ENCODE measurements around the gene APOL1. TPM values are rescaled to one million over a fixed set of nuclear protein-coding genes. Genes with fewer than 3 reads are reported as not detected.
A peak's percentile ranks its signal among the peaks of the same experiment; 100 is the strongest.

The APOL1 gene
- total and polyA plus RNA-seq, 2 of the 13 experiments (the other 11 are each of a cell fraction or from before 2014, with no cell fraction given): 20.3 to 75.0 TPM

DNA sequence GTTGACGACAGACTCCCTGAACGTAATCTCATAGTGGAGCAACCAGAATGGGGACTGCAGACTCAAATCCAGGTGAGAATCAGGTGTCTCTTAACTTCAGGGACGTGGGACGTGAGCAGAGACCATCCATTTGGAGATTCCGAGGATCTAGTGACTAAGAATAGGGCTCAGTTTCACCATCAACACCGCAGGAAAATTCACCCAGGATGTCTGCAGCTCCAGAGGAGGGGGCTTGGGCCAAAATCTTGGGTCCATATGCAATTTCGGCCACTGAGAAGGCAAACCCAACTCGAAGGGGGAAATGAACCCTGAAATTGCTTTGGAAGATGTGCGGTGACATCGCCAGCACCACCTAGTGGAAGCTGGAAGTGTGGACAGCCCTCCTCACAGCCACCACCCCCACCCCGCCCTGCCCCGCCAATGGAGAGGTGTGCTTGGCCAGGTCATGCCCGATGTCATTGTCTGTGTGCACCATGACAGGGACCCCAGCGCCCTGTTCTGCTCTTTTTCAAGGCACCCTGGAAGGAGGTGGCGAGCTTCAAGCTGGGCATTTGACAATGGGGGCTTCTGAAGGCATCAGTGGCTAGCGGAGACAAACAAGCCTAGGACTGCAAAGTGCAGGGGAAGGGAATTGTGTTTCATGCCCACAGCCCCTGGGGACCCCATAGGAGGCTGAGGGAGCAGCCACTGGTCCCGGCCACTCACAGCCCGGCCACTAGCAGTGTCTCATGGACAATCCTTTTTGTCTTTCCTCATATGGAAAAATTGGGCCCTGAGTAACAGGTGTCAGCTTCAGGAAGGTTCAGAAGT, 24.8 kb downstream of the APOL1 start:
- H4K20me1 ChIP-seq (ENCODE audit: insufficient read depth, low read length): no peaks in the 10 kb centered on the region
- H3K4me2 ChIP-seq (ENCODE audit: low read depth, low read length): 0 out of 2 replicates have a peak overlapping the region, but pooled peaks have one; percentile 14
- whole genome bisulfite sequencing (ENCODE audit: low lambda C conversion rate): 64% methylated on average over 18 of the region's 18 CpGs
- no peaks in the 10 kb centered on the region for H3K79me2 ChIP-seq (ENCODE audit: insufficient read depth, low read length)
- H3K27me3 ChIP-seq (ENCODE audit: control insufficient read depth in 1 of 2, insufficient read depth in 2 of 2, low read length in 2 of 2): no peaks in the 10 kb centered on the region
- no peak for FAIRE-seq
- no peaks in the 10 kb centered on the region for H3K9me3 ChIP-seq (ENCODE audit: low read length)
- ChIA-PET POLR2A (interaction anchor here (0.6 to 1.5 kb wide), 3 partner anchors 26 to 204 kb away, joined by 3 to 8 read pairs (median 3); partner anchors contain the start of gene APOL2), CTCF (ENCODE audit: low intra/inter-chr PET ratio, low total read pairs) (interaction anchor here (0.7 to 1.0 kb wide), 2 partner anchors 56 to 82 kb away, joined by 3 to 5 read pairs; no protein-coding TSS in a partner anchor)
- DNase-seq (ENCODE audit: low spot score): peak; percentile 61
- BruUV-seq (replicated peaks): no TSS peak
- peaks cover 47% of the 10 kb centered on the region for H3K4me1 ChIP-seq (ENCODE audit: insufficient read depth, low read length)
- no peak overlapping the region for H2AFZ ChIP-seq (ENCODE audit: low read length)
- no peak overlapping the region for H3K9ac ChIP-seq (ENCODE audit: insufficient read depth, low read depth, low read length)
- intact Hi-C loops (cut with micrococcal nuclease; ENCODE audit: unreplicated experiment): loop anchor here (2.0 kb wide), 2 partner anchors 39 to 45 kb away; partner anchors contain the start of gene APOL2
- H3K36me3 ChIP-seq (replicated peaks in 1 of 2; ENCODE audit: control insufficient read depth in 1 of 2, insufficient read depth in 2 of 2, low read length in 2 of 2): peaks cover 7% of the 10 kb centered on the region in 2 experiments; a peak in 3 of 5 replicates
- peak; percentile 78 for ATAC-seq
- peak overlapping the region; percentile 78 for H3K27ac ChIP-seq (ENCODE audit: extremely low read length, insufficient read depth, low read length)
- H3K4me3 ChIP-seq (replicated peaks in 1 of 3; ENCODE audit: insufficient read depth in 1 of 3, low read depth in 2 of 3, low read length in 3 of 3): no peak overlapping the region
- in situ Hi-C loops (cut with HindIII; ENCODE audit: extremely low pct_ligation_motif_present, low pct_unique_long_range_greater_than_20kb): no loop called here
- TF ChIP-seq U2AF2 (IDR thresholded peaks at IDR 0.05; ENCODE audit: low read depth, low read length) (no peak), FOXK2 (IDR thresholded peaks at IDR 0.05) (no peak), HOXA3 (CRISPR knock-in tag; IDR thresholded peaks at IDR 0.05) (peak; percentile 21; the same call in 1 of the 2 replicates), ZNF326 (CRISPR knock-in tag; IDR thresholded peaks at IDR 0.05; ENCODE audit: borderline replicate concordance) (no peak), RBM39 (IDR thresholded peaks at IDR 0.05; ENCODE audit: low read depth, low read length, poor library complexity, severe bottlenecking) (peak; percentile 45), RFXANK (CRISPR knock-in tag; IDR thresholded peaks at IDR 0.05) (no peak), PAX8 (CRISPR knock-in tag; IDR thresholded peaks at IDR 0.05; ENCODE audit: borderline replicate concordance) (no peak), ZNF607 (CRISPR knock-in tag; IDR thresholded peaks at IDR 0.05; ENCODE audit: borderline replicate concordance) (no peak), ZNF720 (CRISPR knock-in tag; IDR thresholded peaks at IDR 0.05) (no peak), ZNF619 (CRISPR knock-in tag; IDR thresholded peaks at IDR 0.05) (no peak), NFKBIZ (CRISPR knock-in tag; IDR thresholded peaks at IDR 0.05) (no peak), SMC3 (IDR thresholded peaks at IDR 0.05; ENCODE audit: low read length) (peak; percentile 48; the same call in 1 of the 2 replicates), ZNF17 (CRISPR knock-in tag; IDR thresholded peaks at IDR 0.05) (no peak), PCBP2 (optimal IDR thresholded peaks at IDR 0.05; ENCODE audit: low read depth, low read length, poor library complexity, severe bottlenecking) (no peak)
- TF ChIP-seq, protein P1, sequence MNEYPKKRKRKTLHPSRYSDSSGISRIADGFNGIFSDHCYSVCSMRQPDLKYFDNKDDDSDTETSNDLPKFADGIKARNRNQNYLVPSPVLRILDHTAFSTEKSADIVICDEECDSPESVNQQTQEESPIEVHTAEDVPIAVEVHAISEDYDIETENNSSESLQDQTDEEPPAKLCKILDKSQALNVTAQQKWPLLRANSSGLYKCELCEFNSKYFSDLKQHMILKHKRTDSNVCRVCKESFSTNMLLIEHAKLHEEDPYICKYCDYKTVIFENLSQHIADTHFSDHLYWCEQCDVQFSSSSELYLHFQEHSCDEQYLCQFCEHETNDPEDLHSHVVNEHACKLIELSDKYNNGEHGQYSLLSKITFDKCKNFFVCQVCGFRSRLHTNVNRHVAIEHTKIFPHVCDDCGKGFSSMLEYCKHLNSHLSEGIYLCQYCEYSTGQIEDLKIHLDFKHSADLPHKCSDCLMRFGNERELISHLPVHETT (CRISPR knock-in tag; conservative IDR thresholded peaks at IDR 0.05): no peak
- TF ChIP-seq, protein P2, sequence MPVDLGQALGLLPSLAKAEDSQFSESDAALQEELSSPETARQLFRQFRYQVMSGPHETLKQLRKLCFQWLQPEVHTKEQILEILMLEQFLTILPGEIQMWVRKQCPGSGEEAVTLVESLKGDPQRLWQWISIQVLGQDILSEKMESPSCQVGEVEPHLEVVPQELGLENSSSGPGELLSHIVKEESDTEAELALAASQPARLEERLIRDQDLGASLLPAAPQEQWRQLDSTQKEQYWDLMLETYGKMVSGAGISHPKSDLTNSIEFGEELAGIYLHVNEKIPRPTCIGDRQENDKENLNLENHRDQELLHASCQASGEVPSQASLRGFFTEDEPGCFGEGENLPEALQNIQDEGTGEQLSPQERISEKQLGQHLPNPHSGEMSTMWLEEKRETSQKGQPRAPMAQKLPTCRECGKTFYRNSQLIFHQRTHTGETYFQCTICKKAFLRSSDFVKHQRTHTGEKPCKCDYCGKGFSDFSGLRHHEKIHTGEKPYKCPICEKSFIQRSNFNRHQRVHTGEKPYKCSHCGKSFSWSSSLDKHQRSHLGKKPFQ (CRISPR knock-in tag; IDR thresholded peaks at IDR 0.05; ENCODE audit: insufficient replicate concordance): no peak
- TF ChIP-seq, protein P3, sequence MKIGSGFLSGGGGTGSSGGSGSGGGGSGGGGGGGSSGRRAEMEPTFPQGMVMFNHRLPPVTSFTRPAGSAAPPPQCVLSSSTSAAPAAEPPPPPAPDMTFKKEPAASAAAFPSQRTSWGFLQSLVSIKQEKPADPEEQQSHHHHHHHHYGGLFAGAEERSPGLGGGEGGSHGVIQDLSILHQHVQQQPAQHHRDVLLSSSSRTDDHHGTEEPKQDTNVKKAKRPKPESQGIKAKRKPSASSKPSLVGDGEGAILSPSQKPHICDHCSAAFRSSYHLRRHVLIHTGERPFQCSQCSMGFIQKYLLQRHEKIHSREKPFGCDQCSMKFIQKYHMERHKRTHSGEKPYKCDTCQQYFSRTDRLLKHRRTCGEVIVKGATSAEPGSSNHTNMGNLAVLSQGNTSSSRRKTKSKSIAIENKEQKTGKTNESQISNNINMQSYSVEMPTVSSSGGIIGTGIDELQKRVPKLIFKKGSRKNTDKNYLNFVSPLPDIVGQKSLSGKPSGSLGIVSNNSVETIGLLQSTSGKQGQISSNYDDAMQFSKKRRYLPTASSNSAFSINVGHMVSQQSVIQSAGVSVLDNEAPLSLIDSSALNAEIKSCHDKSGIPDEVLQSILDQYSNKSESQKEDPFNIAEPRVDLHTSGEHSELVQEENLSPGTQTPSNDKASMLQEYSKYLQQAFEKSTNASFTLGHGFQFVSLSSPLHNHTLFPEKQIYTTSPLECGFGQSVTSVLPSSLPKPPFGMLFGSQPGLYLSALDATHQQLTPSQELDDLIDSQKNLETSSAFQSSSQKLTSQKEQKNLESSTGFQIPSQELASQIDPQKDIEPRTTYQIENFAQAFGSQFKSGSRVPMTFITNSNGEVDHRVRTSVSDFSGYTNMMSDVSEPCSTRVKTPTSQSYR (CRISPR knock-in tag; IDR thresholded peaks at IDR 0.05; ENCODE audit: borderline replicate concordance): peak; percentile 52; the same call in 1 of the 2 replicates
